GM12873 (cell line): Measurements from ENCODE around the gene RAB7B.

Experiments
- TF ChIP-seq, protein P1 (sequence below): IDR thresholded peaks from 2 replicates; pipeline ENCODE4 v1.5.1; 2012; ENCODE audit warnings: low read depth, mild to moderate bottlenecking, moderate library complexity, low read length, control low read depth; ENCODE audit not compliant: insufficient read depth; ENCODE audit errors: missing control alignments

RAB7B gene

DNA sequence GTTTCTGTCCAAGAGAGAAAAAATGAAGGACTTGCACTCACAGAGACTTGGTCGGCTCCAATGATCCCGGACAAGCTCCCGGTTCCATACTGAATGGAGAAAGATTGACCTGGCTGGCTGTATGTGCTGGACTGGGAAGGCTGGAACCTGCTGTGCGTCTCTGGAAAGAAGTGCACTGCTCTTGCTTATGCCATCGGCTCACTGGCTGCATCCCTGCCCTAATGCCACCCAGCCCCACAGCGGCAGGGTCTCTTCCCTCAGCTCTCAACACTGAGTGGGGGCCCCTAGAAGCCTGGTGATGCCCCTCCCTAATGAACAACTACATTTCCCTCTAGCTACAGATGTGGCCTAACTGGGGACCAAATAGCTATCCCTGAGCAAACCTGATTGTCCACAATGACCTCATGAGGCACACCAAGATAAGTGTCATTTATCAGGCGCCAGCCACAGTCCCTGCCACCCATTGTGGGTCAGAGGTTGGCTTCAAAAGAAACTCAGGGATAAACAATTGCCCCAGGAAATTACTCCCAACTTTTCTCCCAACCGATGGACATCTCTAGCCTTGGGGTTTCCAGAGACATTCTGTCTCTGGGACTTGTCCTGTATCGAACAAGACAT lies 17.9 kb upstream of the RAB7B start:
- TF ChIP-seq, protein P1, sequence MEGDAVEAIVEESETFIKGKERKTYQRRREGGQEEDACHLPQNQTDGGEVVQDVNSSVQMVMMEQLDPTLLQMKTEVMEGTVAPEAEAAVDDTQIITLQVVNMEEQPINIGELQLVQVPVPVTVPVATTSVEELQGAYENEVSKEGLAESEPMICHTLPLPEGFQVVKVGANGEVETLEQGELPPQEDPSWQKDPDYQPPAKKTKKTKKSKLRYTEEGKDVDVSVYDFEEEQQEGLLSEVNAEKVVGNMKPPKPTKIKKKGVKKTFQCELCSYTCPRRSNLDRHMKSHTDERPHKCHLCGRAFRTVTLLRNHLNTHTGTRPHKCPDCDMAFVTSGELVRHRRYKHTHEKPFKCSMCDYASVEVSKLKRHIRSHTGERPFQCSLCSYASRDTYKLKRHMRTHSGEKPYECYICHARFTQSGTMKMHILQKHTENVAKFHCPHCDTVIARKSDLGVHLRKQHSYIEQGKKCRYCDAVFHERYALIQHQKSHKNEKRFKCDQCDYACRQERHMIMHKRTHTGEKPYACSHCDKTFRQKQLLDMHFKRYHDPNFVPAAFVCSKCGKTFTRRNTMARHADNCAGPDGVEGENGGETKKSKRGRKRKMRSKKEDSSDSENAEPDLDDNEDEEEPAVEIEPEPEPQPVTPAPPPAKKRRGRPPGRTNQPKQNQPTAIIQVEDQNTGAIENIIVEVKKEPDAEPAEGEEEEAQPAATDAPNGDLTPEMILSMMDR: no peak

DNA sequence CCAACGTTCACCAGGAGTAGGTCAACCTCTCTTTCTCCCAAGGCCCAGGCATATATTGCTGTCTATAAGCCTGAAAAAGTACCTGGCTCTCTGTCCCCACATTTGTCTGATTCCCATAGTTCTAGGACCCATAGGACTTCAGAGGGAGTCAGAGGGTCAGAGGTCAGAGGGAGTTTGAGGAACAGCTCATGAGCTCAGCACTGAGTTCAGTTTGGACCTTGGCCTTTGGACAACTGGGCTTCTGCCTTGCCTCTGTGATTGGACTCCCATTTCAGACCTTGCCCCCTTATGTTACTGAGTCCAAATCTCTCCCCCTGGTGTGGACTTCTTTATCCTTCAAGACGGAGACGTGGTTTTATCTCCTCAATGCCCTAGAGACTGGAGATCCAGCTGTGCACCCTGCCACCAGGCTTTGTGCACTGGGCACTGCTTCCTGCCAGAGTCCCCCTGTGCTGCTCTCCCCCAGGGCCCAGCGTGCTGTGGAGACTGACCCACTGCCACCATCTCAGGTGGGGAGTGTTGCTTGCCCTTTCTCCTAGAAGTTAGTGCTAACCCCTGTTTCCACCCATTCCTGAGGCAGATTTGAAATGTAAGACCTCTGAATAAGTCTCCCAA lies 17.3 kb upstream of the RAB7B start:
- TF ChIP-seq, protein P1: no peak

DNA sequence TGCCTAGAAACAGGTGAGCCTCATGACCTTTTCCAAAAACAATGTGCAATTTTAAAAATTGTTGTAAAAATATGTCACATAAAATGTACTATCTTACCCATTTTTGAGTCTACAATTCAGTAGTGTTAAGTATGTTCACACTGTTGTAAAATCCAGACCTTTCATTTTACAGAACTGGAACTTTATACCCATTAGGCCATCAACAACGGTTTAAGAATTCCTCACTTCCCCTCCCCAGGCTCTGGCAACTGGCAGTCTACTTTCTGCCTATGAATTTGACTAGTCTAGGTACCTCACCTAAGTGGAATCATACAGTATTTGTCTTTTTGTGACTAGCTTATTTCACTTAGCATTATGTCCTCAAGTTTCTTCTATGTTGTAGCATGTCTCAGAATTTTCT lies 11.9 kb upstream of the RAB7B start:
- TF ChIP-seq, protein P1: no peak

DNA sequence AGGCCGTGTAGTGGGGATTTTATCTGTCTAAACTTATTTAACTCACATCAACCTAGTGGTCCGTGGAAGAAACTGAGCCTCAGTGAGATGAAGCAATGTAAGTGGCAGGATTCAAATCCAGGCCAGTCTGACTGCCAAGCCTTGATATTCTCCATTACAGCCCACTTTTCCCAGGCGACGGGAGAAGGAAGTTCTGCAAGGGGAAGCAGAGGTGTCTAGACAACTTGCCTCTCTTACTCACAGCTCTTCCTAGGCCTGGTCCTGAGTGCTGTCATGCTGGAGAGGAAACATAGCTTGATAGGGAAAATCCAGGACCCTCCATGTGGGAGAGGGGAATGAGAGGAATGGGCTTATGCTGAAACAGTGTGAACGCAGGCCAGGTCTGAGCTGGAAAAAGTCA lies 11.4 kb upstream of the RAB7B start:
- TF ChIP-seq, protein P1: no peak

DNA sequence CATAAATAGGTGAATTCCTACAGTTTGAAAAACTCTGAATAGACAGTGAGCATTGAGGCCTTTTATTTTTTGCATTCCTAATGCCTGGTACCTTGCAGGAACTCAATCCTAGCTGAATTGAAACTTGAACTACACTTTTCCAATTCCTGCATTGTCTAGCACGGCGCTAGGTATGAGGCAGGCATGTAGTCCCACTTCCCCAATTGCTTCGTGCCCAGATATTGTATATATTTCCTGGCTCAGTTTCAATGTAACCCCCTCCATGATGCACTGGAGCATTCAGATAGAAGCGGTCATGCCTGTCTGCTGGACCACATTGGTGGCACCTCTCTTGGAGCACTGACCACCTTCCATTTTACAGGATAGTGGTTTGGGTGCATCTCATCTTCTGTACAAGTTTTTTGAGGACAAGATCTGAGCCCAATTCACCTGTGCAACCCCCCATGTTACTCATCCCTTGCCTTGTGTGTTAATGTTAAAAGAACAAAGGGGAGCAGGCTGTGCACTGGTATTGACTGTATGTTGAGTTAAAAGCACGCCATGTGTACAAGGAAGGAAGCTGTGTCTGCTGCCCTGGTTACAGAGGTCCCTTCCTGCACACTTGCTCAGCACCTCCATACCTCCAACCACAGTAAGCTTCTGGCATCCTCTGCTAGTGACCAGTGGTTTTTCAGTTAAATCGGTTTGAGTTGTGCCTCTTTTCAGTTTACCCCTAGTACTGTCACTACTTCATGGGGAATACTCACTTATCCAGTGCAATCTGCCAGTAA lies 10.0 kb upstream of the RAB7B start:
- TF ChIP-seq, protein P1: no peak

DNA sequence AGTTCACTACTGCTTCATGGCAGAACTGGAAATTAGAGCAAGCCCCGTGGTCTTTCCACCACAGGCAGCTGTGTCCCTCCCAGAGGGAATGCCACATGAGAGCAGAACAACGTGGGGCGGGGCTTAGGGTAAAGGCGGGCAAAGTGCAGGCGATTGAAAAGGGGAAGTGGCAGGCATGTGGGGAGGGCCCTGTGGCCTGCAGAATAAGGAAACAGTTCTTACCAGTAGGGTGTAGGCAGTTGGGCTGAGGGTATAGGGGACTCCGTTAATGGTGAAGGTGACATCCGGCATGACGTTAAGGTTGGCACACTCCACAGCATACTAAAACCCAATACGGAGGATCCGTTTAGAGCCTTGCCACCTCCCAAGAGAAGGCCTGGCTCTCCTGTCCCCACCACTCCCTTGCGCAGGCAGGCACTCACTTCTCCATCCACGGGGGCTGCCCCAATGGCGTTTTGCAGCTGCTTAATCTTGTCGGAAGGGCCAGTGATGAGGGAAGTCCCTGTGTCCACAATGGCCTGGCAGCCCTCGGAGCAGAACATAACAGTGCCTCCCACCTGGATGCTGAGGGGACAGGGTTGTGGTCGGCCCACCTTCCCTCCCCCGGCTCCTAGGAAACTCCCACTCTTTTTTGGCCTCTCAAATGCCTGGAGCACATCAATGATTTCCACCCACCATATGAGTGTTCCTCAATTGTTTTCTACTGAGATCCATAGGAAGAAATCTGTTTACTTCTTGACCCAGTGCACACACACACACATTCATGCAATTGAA lies 9.1 kb upstream of the RAB7B start:
- TF ChIP-seq, protein P1: peak; percentile 11

DNA sequence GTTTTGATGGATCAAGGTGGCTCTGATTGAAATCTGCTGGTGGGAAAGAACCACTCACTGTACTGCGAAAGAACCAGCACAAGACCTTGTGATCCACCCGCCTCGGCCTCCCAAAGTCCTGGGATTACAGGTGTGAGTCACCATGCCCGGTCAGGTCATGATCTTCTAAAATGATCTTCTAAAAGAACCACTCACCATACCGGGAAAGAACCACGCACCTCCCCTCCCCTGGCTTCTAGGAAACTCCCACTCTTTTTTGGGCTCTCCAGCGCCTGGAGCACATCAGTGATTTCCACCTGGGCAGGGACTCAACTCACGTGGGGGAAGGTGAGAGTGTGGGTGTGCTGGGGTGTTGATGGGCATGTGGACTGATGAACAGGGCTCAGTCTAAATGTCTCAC lies 7.9 kb upstream of the RAB7B start:
- TF ChIP-seq, protein P1: no peak
